Measurements from ENCODE around the gene TSHZ3.

GRCh38 chr19:31232180-31232579 is 117.1 kb downstream of the TSHZ3 start:
- TF ChIP-seq ZNF224 (CRISPR knock-in tag; IDR thresholded peaks at IDR 0.05) = no peak
- no peak for TF ChIP-seq CREB1 (IDR thresholded peaks at IDR 0.05)
- no peak for TF ChIP-seq CREB1 (CRISPR knock-in tag; IDR thresholded peaks at IDR 0.05)
- no peak for TF ChIP-seq MYC (CRISPR knock-in tag; IDR thresholded peaks at IDR 0.05; ENCODE audit: borderline replicate concordance)
- TF ChIP-seq CTCF (CRISPR knock-in tag; IDR thresholded peaks at IDR 0.05) = no peak
- no peak for TF ChIP-seq ZKSCAN1 (IDR thresholded peaks at IDR 0.05; ENCODE audit: low read length)
- TF ChIP-seq ARID5B (CRISPR knock-in tag; IDR thresholded peaks at IDR 0.05) = no peak
- TF ChIP-seq, protein P1, sequence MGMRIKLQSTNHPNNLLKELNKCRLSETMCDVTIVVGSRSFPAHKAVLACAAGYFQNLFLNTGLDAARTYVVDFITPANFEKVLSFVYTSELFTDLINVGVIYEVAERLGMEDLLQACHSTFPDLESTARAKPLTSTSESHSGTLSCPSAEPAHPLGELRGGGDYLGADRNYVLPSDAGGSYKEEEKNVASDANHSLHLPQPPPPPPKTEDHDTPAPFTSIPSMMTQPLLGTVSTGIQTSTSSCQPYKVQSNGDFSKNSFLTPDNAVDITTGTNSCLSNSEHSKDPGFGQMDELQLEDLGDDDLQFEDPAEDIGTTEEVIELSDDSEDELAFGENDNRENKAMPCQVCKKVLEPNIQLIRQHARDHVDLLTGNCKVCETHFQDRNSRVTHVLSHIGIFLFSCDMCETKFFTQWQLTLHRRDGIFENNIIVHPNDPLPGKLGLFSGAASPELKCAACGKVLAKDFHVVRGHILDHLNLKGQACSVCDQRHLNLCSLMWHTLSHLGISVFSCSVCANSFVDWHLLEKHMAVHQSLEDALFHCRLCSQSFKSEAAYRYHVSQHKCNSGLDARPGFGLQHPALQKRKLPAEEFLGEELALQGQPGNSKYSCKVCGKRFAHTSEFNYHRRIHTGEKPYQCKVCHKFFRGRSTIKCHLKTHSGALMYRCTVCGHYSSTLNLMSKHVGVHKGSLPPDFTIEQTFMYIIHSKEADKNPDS (CRISPR knock-in tag; IDR thresholded peaks at IDR 0.05) = no peak
- no peak for TF ChIP-seq CSRNP2 (CRISPR knock-in tag; conservative IDR thresholded peaks at IDR 0.05; ENCODE audit: low read depth)
- no peak for TF ChIP-seq KDM2A (CRISPR knock-in tag; IDR thresholded peaks at IDR 0.05; ENCODE audit: borderline replicate concordance, low read depth)
- TF ChIP-seq ETV6 (CRISPR knock-in tag; conservative IDR thresholded peaks at IDR 0.05) = no peak
- no peak for TF ChIP-seq TFE3 (CRISPR knock-in tag; IDR thresholded peaks at IDR 0.05)
- TF ChIP-seq, protein P2, sequence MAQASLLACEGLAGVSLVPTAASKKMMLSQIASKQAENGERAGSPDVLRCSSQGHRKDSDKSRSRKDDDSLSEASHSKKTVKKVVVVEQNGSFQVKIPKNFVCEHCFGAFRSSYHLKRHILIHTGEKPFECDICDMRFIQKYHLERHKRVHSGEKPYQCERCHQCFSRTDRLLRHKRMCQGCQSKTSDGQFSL (CRISPR knock-in tag; IDR thresholded peaks at IDR 0.05) = no peak
- TF ChIP-seq FOXJ3 (CRISPR knock-in tag; IDR thresholded peaks at IDR 0.05; ENCODE audit: borderline replicate concordance) = no peak
- no peak for TF ChIP-seq ZNF841 (CRISPR knock-in tag; IDR thresholded peaks at IDR 0.05; ENCODE audit: borderline replicate concordance)

All from HepG2 (cell line).